ENCODE results near the gene ZFYVE28. TPM values are rescaled to one million over a fixed set of nuclear protein-coding genes. Genes with fewer than 3 reads are reported as not detected.

The ZFYVE28 gene
- total RNA-seq, 1 donor from 2014 or later, result 4.4 TPM

- H3K4me3 Mint-ChIP-seq, result no peak overlapping the region
- peaks cover 5% of the 10 kb centered on the region for H3K27me3 Mint-ChIP-seq
- no peak for DNase-seq
- no peaks in the 10 kb centered on the region for H3K36me3 Mint-ChIP-seq (ENCODE audit: low read depth)
- intact Hi-C loops (cut with micrococcal nuclease), result no loop called here
- H3K4me1 Mint-ChIP-seq, result no peaks in the 10 kb centered on the region
- no peak overlapping the region for H3K27ac Mint-ChIP-seq
- H3K9me3 Mint-ChIP-seq, result no peaks in the 10 kb centered on the region
Observed at GRCh38 chr4:2427383-2428334, 9.2 kb upstream of the ZFYVE28 start.

GRCh38 chr4:2426711-2427275, 8.3 kb upstream of the ZFYVE28 start:
- Mint-ChIP-seq H3K4me3 (no peak overlapping the region), H3K27me3 (peaks cover 11% of the 10 kb centered on the region), H3K9me3 (no peaks in the 10 kb centered on the region), H3K27ac (no peak overlapping the region), H3K4me1 (no peaks in the 10 kb centered on the region), H3K36me3 (ENCODE audit: low read depth) (no peaks in the 10 kb centered on the region)
- no peak for DNase-seq
- intact Hi-C loops (cut with micrococcal nuclease), result no loop called here

DNA sequence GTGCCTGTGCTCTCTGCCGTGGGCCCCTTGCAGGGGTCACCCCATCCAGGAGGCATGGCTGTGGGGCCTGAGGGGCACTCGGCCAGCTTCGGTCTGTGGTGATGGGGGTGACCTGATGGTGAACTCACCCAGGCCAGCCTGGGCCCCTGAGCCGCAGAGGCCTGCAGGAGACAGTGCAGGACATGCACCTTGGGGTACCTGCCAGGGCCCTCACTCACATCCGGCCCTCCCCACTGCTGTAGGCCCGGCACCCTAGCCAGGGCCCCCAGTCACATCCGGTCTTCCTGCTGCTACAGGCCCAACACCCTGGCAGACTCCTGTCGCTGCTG, 7.6 kb upstream of the ZFYVE28 start:
- DNase-seq, result no peak
- peaks cover 16% of the 10 kb centered on the region for H3K27me3 Mint-ChIP-seq
- no peak overlapping the region for H3K4me3 Mint-ChIP-seq
- intact Hi-C loops (cut with micrococcal nuclease), result no loop called here
- no peaks in the 10 kb centered on the region for H3K9me3 Mint-ChIP-seq
- H3K4me1 Mint-ChIP-seq, result no peaks in the 10 kb centered on the region
- no peaks in the 10 kb centered on the region for H3K36me3 Mint-ChIP-seq (ENCODE audit: low read depth)
- no peak overlapping the region for H3K27ac Mint-ChIP-seq

DNA sequence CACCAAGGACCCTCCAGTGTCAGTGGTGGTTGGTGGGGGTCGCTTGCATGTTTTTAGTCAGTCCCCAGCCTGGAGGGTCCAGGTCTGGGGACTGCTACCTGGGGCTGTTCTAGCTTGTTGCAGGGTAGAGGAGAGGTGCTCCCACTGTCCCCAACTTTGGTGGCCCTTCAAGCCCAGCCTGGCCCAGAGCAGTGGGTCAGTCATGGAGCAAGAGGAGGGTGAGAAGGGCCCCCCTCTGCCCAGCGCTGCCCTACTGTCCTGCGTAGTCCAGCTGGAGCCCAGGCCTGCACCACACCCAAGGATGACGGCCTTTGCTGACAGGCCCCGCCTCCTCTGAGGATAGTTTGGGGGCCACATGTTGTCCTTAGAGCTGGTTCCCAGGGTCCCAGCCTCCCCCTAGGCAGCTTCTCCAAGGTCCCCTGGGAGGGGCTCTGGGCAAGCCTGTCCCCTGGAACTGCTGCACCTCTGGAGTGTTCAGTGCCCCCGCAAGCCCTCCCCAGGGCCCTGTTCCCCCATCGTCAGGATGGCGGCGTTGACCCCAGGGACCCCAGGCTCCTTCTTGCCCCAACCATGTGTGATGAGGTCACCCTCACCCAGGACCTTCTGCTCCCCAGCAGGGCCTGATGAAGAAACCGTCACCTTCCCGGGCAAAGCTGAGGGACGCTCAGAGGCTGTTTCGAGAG, 7.1 kb upstream of the ZFYVE28 start:
- intact Hi-C loops (cut with micrococcal nuclease), result no loop called here
- Mint-ChIP-seq H3K4me1 (no peaks in the 10 kb centered on the region), H3K27ac (no peak overlapping the region), H3K27me3 (peaks cover 21% of the 10 kb centered on the region), H3K36me3 (ENCODE audit: low read depth) (no peaks in the 10 kb centered on the region), H3K4me3 (no peak overlapping the region), H3K9me3 (no peaks in the 10 kb centered on the region)
- no peak for DNase-seq

DNA sequence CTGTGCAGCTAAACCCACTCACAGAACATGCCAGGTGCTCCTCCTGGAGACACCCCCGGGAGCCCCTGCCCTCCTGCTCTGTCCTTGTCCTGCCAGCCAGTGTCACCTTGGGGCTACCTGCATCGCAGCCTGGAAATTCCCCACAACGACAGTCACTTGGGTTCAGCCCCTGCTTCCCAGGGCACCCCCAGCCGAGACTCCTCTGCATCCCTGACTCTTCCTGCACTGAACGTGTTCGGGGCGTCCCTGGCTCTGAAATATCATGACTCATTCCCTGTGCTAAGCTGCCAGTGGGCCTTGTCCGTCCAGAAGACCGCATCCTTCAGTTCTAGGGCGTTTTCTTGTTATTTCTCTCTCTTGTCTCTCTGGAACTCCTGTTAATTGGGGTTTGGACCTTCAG, 6.1 kb upstream of the ZFYVE28 start:
- no peak overlapping the region for H3K27ac Mint-ChIP-seq
- no peaks in the 10 kb centered on the region for H3K9me3 Mint-ChIP-seq
- intact Hi-C loops (cut with micrococcal nuclease), result no loop called here
- peaks cover 7% of the 10 kb centered on the region for H3K4me1 Mint-ChIP-seq
- no peak for DNase-seq
- H3K27me3 Mint-ChIP-seq, result peaks cover 30% of the 10 kb centered on the region
- no peak overlapping the region for H3K4me3 Mint-ChIP-seq
- H3K36me3 Mint-ChIP-seq (ENCODE audit: low read depth), result no peaks in the 10 kb centered on the region

DNA sequence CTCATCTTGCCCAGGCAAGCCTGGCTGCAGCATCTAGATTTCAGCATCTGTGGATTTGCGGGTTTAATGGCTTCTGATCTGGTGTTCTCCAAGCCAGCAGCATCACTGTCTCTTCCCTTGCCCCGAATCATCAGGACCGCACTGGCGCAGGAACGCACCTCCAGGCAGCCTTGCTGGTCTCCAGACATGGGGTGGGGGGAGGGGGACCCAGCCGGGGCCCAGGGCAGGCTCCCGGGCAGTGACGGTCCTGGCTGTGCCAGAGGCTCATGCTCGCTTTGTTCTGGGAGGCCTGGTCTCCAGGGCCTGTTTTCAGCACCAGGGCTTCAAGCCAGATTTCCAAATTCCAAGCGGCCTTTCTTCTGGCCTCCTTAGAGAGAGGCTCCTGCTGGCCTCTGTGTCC, 5.2 kb upstream of the ZFYVE28 start:
- intact Hi-C loops (cut with micrococcal nuclease), result no loop called here
- H3K4me1 Mint-ChIP-seq, result peaks cover 13% of the 10 kb centered on the region

GRCh38 chr4:2423066-2423465, 4.6 kb upstream of the ZFYVE28 start:
- H3K9me3 Mint-ChIP-seq, result no peaks in the 10 kb centered on the region
- intact Hi-C loops (cut with micrococcal nuclease), result no loop called here
- no peaks in the 10 kb centered on the region for H3K36me3 Mint-ChIP-seq (ENCODE audit: low read depth)
- no peak overlapping the region for H3K4me3 Mint-ChIP-seq
- H3K4me1 Mint-ChIP-seq, result peaks cover 13% of the 10 kb centered on the region
- no peak for DNase-seq
- peaks cover 36% of the 10 kb centered on the region for H3K27me3 Mint-ChIP-seq
- no peak overlapping the region for H3K27ac Mint-ChIP-seq

More for the DNA sequence above, 5.2 kb upstream of the ZFYVE28 start:
- no peak overlapping the region for H3K4me3 Mint-ChIP-seq
- no peaks in the 10 kb centered on the region for H3K36me3 Mint-ChIP-seq (ENCODE audit: low read depth)
- H3K9me3 Mint-ChIP-seq, result no peaks in the 10 kb centered on the region
- DNase-seq, result no peak
- peaks cover 36% of the 10 kb centered on the region for H3K27me3 Mint-ChIP-seq
- no peak overlapping the region for H3K27ac Mint-ChIP-seq

DNA sequence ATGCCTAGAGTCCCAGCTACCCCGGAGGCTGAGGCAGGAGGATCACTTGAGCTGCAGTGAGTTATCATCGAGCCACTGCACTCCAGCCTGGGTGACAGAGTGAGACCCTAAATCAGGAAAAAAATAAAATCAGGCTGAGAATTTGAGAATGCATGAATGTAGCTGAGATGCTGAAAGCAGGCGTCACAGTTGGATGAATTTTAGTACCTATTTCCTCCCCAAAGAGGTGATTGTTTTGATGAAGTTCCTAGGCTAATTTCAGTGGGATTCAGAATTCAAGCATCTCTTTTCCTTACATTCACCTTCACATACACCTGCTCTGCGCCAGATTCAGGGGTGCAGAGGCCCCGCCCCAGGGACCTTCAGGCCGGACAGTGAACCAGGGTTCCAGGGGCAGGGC, 3.5 kb upstream of the ZFYVE28 start:
- no peaks in the 10 kb centered on the region for H3K9me3 Mint-ChIP-seq
- intact Hi-C loops (cut with micrococcal nuclease), result no loop called here
- H3K27me3 Mint-ChIP-seq, result peaks cover 42% of the 10 kb centered on the region

DNA sequence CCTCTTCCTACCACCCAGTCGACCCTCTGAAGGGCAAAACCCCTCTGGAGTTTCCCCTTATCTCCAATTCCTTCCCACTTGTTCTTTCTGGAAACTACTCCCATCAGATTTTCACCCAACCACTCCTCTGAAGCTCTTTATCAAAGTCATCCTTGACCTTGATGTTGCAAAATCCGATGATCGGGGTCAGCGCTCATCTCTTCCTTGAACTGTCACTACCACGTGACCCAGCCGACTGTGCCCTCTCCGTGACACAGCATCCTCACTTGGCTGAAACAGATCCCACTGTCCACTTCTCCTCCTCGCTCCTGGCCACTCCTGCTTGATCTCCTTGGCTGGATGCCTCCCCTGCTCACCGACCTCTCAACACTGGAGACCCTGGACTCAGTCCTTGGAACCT, 1.4 kb upstream of the ZFYVE28 start:
- intact Hi-C loops (cut with micrococcal nuclease), result loop anchor here (10.0 kb wide), 2 partner anchors 415 to 565 kb away; partner anchors contain the start of genes LETM1 and NELFA
- Mint-ChIP-seq H3K9me3 (no peaks in the 10 kb centered on the region), H3K4me3 (peak overlapping the region; percentile 91), H3K27ac (no peak overlapping the region), H3K4me1 (peaks cover 27% of the 10 kb centered on the region), H3K36me3 (ENCODE audit: low read depth) (peaks cover 2% of the 10 kb centered on the region), H3K27me3 (peaks cover 54% of the 10 kb centered on the region)
- no peak for DNase-seq

More for the DNA sequence above, 3.5 kb upstream of the ZFYVE28 start:
- H3K4me3 Mint-ChIP-seq, result no peak overlapping the region
- H3K36me3 Mint-ChIP-seq (ENCODE audit: low read depth), result no peaks in the 10 kb centered on the region
- no peak for DNase-seq
- no peak overlapping the region for H3K27ac Mint-ChIP-seq
- H3K4me1 Mint-ChIP-seq, result peaks cover 18% of the 10 kb centered on the region

DNA sequence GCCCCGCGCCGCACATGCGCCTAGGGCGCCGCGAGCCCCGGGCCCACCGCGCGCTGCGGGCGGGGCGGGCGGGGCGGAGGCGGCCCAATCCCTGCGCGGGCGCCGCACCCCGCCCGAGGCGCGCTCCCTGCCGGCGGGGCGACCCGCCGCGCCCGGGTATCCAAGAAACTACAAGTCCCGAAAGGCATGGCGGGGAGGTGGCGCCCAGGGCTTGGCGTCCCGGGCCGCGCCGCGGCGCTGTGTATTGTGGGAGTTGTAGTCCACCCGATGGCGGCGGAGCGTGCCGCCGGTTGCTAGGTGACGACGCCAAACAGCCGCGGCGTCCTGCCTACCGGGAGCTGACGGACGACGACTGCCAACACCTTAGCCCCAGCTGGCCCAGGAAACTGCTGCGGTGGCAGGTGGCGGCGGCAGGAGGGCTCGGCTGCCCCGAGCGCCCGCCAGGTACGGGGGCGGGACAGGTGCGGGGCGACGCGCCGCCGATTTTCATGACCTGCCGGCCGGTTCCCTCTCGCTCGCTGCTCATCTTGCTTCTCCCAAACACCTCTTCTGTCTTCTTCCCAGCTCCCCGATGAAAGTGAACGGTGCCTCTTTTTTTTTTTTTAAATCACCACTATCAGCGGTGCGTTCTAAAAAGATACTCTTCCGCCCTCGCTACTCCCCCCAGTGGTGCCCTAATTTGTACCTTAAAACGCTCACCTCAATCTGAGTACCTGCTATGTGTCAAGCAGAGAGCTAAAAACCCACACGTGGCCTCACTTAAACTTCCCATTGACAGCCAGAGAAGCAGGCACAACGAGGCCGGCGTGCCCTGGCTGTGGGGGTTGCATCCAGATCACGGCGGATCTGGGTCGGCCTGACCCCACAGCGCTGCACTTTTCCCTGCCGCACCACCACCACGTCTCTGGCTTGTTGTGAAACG, 466 bp upstream of the ZFYVE28 start, which contains the start of gene CFAP99:
CFAP99 (plus strand) TSS at position 306 of the 922 bp plus-strand sequence.
- Mint-ChIP-seq H3K36me3 (ENCODE audit: low read depth) (peaks cover 2% of the 10 kb centered on the region), H3K4me1 (peaks cover 35% of the 10 kb centered on the region), H3K27me3 (peaks cover 59% of the 10 kb centered on the region), H3K9me3 (no peaks in the 10 kb centered on the region), H3K27ac (peak within 1 kb of the TSS; percentile 86), H3K4me3 (peak within 1 kb of the TSS; percentile 91)
- intact Hi-C loops (cut with micrococcal nuclease), result loop anchor here (1.0 to 10.0 kb wide), 7 partner anchors 50 to 564 kb away; partner anchors contain the start of genes FAM193A, GRK4, HAUS3 and LETM1
- DNase-seq, result peak; percentile 98

DNA sequence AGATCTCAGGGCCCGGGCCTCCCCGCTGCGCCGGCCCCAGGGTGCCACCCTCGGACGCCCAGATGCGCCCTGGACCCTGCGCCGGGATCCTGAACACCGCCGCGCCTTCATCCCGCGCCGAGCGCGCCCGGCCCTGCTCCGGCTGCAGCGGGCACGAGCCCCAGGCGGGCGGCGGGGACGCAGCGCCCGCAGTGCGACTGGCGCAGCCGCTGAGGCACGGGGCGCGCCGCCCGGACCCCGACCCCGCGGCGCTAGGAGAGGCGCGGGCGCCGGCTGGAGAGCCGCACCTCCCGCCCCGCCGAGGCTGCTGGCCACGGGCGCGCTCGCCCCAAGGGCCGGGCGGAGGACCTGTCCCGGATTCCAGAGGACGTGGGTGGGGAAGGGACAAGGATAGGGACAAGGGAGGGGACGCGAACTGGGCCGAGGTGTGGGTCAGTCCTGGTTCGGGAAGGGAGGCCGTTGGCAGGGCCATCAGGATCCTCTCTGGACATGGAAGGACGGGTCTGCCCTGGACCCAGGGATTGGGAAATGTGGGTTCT, 1.1 kb downstream of the ZFYVE28 start:
- peaks cover 51% of the 10 kb centered on the region for H3K4me1 Mint-ChIP-seq
- peaks cover 2% of the 10 kb centered on the region for H3K36me3 Mint-ChIP-seq (ENCODE audit: low read depth)
- peak overlapping the region; percentile 91 for H3K4me3 Mint-ChIP-seq
- no peak overlapping the region for H3K27ac Mint-ChIP-seq
- H3K9me3 Mint-ChIP-seq, result no peaks in the 10 kb centered on the region
- H3K27me3 Mint-ChIP-seq, result peaks cover 54% of the 10 kb centered on the region
- intact Hi-C loops (cut with micrococcal nuclease), result loop anchor here (10.0 kb wide), 2 partner anchors 412 to 562 kb away; partner anchors contain the start of genes LETM1 and NELFA
- peak; percentile 74 for DNase-seq

GRCh38 chr4:2416564-2417225, 1.8 kb downstream of the ZFYVE28 start:
- Mint-ChIP-seq H3K4me1 (peaks cover 55% of the 10 kb centered on the region), H3K9me3 (no peaks in the 10 kb centered on the region), H3K27ac (no peak overlapping the region), H3K4me3 (peak overlapping the region; percentile 72), H3K36me3 (ENCODE audit: low read depth) (peaks cover 2% of the 10 kb centered on the region), H3K27me3 (peaks cover 49% of the 10 kb centered on the region)
- DNase-seq, result peak; percentile 71
- intact Hi-C loops (cut with micrococcal nuclease), result loop anchor here (10.0 kb wide), 2 partner anchors 412 to 562 kb away; partner anchors contain the start of genes LETM1 and NELFA

Data from activated CD4-positive, alpha-beta T cell treated with anti-CD3 and anti-CD28 coated beads, Interleukin-2, amount 10 ng/mL, durations not matched to agents 24 days and 14 days (primary cell).